GM13977 (cell line): ENCODE measurements around the gene RASSF5.

Source experiments
- DNase-seq: peaks from one replicate; pipeline ENCODE4 v3.0.0; 2012; ENCODE audit warnings: low spot score
- CTCF ChIP-seq: IDR thresholded peaks from 2 replicates; pipeline ENCODE4 v1.5.1; 2012; ENCODE audit warnings: mild to moderate bottlenecking, control low read depth; ENCODE audit not compliant: insufficient read depth; ENCODE audit errors: extremely low read depth, missing control alignments
- in situ Hi-C: fragments of 300-500 bp; cut with MboI; formaldehyde crosslinking; loops from one replicate; pipeline ENCODE4 v1.12.0; 2022; ENCODE audit warnings: low sequenced_read_pairs, low pct_unique_long_range_greater_than_20kb, mixed read lengths, inconsistent platforms; ENCODE audit not compliant: unreplicated experiment

Gene RASSF5

GRCh38 chr1:206560007-206560716 is 52.8 kb downstream of the RASSF5 start:
- no peak for DNase-seq
- TF ChIP-seq CTCF = no peak
- in situ Hi-C loops = no loop called here

- in situ Hi-C loops = no loop called here
- no peak for DNase-seq
- no peak for TF ChIP-seq CTCF
These were observed 56.3 kb downstream of the RASSF5 start for GRCh38 chr1:206563367-206564207.

GRCh38 chr1:206565995-206566394 is 58.7 kb downstream of the RASSF5 start:
- in situ Hi-C loops = no loop called here
- no peak for TF ChIP-seq CTCF

GRCh38 chr1:206566999-206567398 is 59.7 kb downstream of the RASSF5 start:
- in situ Hi-C loops = no loop called here
- no peak for TF ChIP-seq CTCF
- no peak for DNase-seq

More at GRCh38 chr1:206565995-206566394, 58.7 kb downstream of the RASSF5 start:
- DNase-seq = no peak

- DNase-seq = no peak
- in situ Hi-C loops = no loop called here
These were observed 60.9 kb downstream of the RASSF5 start for GRCh38 chr1:206568256-206568655.

More at GRCh38 chr1:206568256-206568655, 60.9 kb downstream of the RASSF5 start:
- TF ChIP-seq CTCF = no peak
